ENCODE data around the gene LILRB2. TPM values are rescaled to one million over a fixed set of nuclear protein-coding genes. Genes with fewer than 3 reads are reported as not detected.
A peak's percentile ranks its signal among the peaks of the same experiment; 100 is the strongest.

The LILRB2 gene
- total and polyA plus RNA-seq, 9 of the 15 experiments (the other 6 are each of a cell fraction or from before 2014, with no cell fraction given) = not detected

DNA sequence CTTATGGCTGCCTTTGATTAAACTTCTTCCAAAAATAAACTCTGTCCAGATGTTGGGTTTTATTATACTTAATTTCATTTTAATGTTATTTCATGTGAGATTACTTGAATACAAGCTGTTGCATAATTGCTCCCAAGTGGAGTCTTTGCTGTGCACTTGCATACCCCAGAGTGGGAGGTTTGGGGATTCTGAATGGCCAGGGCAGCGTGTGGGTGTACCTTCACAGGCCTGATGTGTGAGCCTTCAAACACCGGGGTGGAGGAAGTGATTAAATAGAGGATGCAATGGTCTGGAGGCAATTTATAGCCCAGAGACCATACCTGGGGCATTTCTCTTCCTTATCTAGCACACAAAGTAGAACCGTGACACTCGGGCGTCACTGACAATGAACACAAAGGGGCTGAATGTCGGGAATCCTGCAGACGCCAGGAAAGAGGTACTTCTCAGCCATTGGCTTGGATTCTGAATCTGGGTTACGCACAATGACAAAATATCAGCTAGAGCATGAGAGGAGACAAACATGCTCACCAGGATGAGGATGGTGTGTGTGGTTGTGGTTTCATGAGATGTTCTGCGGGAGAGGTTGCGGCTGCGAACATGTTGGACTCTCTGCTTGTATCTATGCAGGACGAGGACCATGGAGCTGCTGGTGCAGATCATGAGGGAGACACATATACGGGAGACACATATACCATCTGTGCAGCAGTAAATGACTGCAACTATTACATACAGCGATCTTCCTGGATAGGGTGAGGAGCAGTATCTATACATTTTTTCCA, 39.2 kb upstream of the LILRB2 start:
- H3K9ac ChIP-seq (ENCODE audit: insufficient read depth in 1 of 2, low read depth in 2 of 2, low read length in 2 of 2) = no peak overlapping the region
- H4K20me1 ChIP-seq (replicated peaks; ENCODE audit: control insufficient read depth, insufficient read depth, low read length) = no peaks in the 10 kb centered on the region
- no peaks in the 10 kb centered on the region for H3K36me3 ChIP-seq (ENCODE audit: control insufficient read depth, insufficient read depth, low read length)
- H3K9me1 ChIP-seq (ENCODE audit: control insufficient read depth, insufficient read depth, low read length) = no peaks in the 10 kb centered on the region
- DNase-seq (ENCODE audit: extremely low read depth in 1 of 4, low spot score in 3 of 4) (no peak), FAIRE-seq (no peak), ATAC-seq (no peak)
- BruUV-seq (replicated peaks) = no TSS peak
- no peak overlapping the region for H3K4me2 ChIP-seq (ENCODE audit: insufficient read depth, low read length)
- intact Hi-C loops (cut with micrococcal nuclease) = no loop called here
- H3K79me2 ChIP-seq (ENCODE audit: control insufficient read depth, insufficient read depth, low read length) = no peaks in the 10 kb centered on the region
- H2AFZ ChIP-seq (ENCODE audit: low read depth, low read length) = no peak overlapping the region
- TF ChIP-seq RHOXF2B (CRISPR knock-in tag; conservative IDR thresholded peaks at IDR 0.05) = no peak
- H3K4me1 ChIP-seq (replicated peaks in 1 of 2; ENCODE audit: control insufficient read depth in 2 of 2, insufficient read depth in 2 of 2, low read length in 2 of 2) = no peaks in the 10 kb centered on the region
- H3K4me3 ChIP-seq = no peak overlapping the region
- ChIA-PET CTCF (ENCODE audit: low intra/inter-chr PET ratio) (no interaction called here), POLR2A (no interaction called here)
- 4% methylated on average over 14 of the region's 14 CpGs for WGBS (ENCODE audit: insufficient coverage, low coverage, missing lambda C conversion rate)
- peaks cover 23 to 40% of the 10 kb centered on the region in 2 experiments for H3K27me3 ChIP-seq (ENCODE audit: control insufficient read depth in 2 of 2, insufficient read depth in 2 of 2, low read length in 2 of 2)
- in situ Hi-C loops (cut with MboI) = no loop called here
- H3K27ac ChIP-seq (ENCODE audit: extremely low read depth, low read depth, low read length) = no peak overlapping the region
- H3K9me3 ChIP-seq (replicated peaks; ENCODE audit: control insufficient read depth, insufficient read depth, low read depth, low read length) = no peaks in the 10 kb centered on the region

DNA sequence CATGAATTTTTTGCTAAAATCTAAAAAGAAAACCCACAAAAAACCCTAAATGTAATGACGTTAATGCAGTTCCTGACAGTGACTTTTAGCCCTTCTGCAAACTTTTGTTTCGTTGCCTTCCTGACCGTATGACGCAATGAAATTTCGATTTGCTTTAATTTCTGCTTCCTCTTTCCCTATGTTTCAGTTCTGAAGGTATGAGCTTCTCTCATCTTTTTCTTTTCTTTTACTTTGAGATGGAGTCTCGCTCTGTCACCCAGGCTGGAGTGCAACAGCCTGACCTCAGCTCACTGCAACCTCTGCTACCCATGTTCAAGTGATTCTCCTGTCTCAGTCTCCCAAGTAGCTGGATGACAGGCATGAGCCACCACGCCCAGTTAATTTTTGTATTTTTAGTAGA, 38.1 kb upstream of the LILRB2 start:
- intact Hi-C loops (cut with micrococcal nuclease) = no loop called here
- WGBS (ENCODE audit: insufficient coverage, low coverage, missing lambda C conversion rate) = under 1% methylated on average over 7 of the region's 7 CpGs
- TF ChIP-seq RHOXF2B (CRISPR knock-in tag; conservative IDR thresholded peaks at IDR 0.05) (no peak), ZNF146 (CRISPR knock-in tag; IDR thresholded peaks at IDR 0.05; ENCODE audit: unreplicated experiment) (no peak), CEBPG (CRISPR knock-in tag; IDR thresholded peaks at IDR 0.05) (no peak), CEBPG (tag; conservative IDR thresholded peaks at IDR 0.05 in 1 of 2, IDR thresholded peaks at IDR 0.05 in 1 of 2) (0 out of 4 replicates have a peak, but pooled peaks of 1 of the 2 experiments have one; percentile 23), ZNF408 (CRISPR knock-in tag; IDR thresholded peaks at IDR 0.05; ENCODE audit: low read depth) (no peak)
- TF ChIP-seq, protein P1, sequence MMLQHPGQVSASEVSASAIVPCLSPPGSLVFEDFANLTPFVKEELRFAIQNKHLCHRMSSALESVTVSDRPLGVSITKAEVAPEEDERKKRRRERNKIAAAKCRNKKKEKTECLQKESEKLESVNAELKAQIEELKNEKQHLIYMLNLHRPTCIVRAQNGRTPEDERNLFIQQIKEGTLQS (IDR thresholded peaks at IDR 0.05) = peak; percentile 35; the same call in 1 of the 2 replicates
- TF ChIP-seq, protein P1 (CRISPR knock-in tag; conservative IDR thresholded peaks at IDR 0.05) = no peak
- TF ChIP-seq, protein P2, sequence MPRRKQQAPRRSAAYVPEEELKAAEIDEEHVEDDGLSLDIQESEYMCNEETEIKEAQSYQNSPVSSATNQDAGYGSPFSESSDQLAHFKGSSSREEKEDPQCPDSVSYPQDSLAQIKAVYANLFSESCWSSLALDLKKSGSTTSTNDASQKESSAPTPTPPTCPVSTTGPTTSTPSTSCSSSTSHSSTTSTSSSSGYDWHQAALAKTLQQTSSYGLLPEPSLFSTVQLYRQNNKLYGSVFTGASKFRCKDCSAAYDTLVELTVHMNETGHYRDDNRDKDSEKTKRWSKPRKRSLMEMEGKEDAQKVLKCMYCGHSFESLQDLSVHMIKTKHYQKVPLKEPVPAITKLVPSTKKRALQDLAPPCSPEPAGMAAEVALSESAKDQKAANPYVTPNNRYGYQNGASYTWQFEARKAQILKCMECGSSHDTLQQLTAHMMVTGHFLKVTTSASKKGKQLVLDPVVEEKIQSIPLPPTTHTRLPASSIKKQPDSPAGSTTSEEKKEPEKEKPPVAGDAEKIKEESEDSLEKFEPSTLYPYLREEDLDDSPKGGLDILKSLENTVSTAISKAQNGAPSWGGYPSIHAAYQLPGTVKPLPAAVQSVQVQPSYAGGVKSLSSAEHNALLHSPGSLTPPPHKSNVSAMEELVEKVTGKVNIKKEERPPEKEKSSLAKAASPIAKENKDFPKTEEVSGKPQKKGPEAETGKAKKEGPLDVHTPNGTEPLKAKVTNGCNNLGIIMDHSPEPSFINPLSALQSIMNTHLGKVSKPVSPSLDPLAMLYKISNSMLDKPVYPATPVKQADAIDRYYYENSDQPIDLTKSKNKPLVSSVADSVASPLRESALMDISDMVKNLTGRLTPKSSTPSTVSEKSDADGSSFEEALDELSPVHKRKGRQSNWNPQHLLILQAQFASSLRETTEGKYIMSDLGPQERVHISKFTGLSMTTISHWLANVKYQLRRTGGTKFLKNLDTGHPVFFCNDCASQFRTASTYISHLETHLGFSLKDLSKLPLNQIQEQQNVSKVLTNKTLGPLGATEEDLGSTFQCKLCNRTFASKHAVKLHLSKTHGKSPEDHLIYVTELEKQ (CRISPR knock-in tag; IDR thresholded peaks at IDR 0.05) = no peak
- no peak overlapping the region for H3K4me2 ChIP-seq (ENCODE audit: insufficient read depth, low read length)
- H3K4me3 ChIP-seq = no peak overlapping the region
- in situ Hi-C loops (cut with MboI) = no loop called here
- DNase-seq (ENCODE audit: extremely low read depth in 1 of 4, low spot score in 3 of 4) (no peak), ATAC-seq (no peak), FAIRE-seq (no peak)
- H3K27me3 ChIP-seq (ENCODE audit: control insufficient read depth in 2 of 2, insufficient read depth in 2 of 2, low read length in 2 of 2) = peaks cover 23 to 41% of the 10 kb centered on the region in 2 experiments
- no TSS peak for BruUV-seq (replicated peaks)
- no peaks in the 10 kb centered on the region for H3K79me2 ChIP-seq (ENCODE audit: control insufficient read depth, insufficient read depth, low read length)
- no peaks in the 10 kb centered on the region for H3K9me1 ChIP-seq (ENCODE audit: control insufficient read depth, insufficient read depth, low read length)
- H3K9me3 ChIP-seq (replicated peaks; ENCODE audit: control insufficient read depth, insufficient read depth, low read depth, low read length) = no peaks in the 10 kb centered on the region
- no peak overlapping the region for H2AFZ ChIP-seq (ENCODE audit: low read depth, low read length)
- CTCF ChIA-PET (ENCODE audit: low intra/inter-chr PET ratio) = no interaction called here
- POLR2A ChIA-PET = no interaction called here
- H4K20me1 ChIP-seq (replicated peaks; ENCODE audit: control insufficient read depth, insufficient read depth, low read length) = no peaks in the 10 kb centered on the region
- H3K27ac ChIP-seq (ENCODE audit: extremely low read depth, low read depth, low read length) = no peak overlapping the region
- H3K9ac ChIP-seq (ENCODE audit: insufficient read depth in 1 of 2, low read depth in 2 of 2, low read length in 2 of 2) = no peak overlapping the region
- no peaks in the 10 kb centered on the region for H3K4me1 ChIP-seq (replicated peaks in 1 of 2; ENCODE audit: control insufficient read depth in 2 of 2, insufficient read depth in 2 of 2, low read length in 2 of 2)
- no peaks in the 10 kb centered on the region for H3K36me3 ChIP-seq (ENCODE audit: control insufficient read depth, insufficient read depth, low read length)
